Stimulated activated CD4-positive, alpha-beta T cell treated with anti-CD3 and anti-CD28 coated beads, Interleukin-2, amount 100 ng/mL, for 24 hours (primary cell): ENCODE measurements around the gene LRRC23.
"Not testable (repeated sequence)": the region's sequence is repeated elsewhere in the genome, so short reads cannot be mapped to it uniquely, and the experiment has no call there.

Experiments
- DNase-seq, 2 donors: peaks; one replicate each; pipeline ENCODE4 v3.0.0-alpha.2; 2020

Gene LRRC23

GRCh38 chr12:6872073-6873048, 32.3 kb upstream of the LRRC23 start:
- peak; percentile 88 to 90 for DNase-seq

GRCh38 chr12:6873094-6874014, 31.3 kb upstream of the LRRC23 start, which contains the start of gene SPSB2:
TSS of gene SPSB2 (minus strand) at chr12:6873303. CDS start at chr12:6872901, 402 bp downstream.
- DNase-seq, result peak; percentile 100

GRCh38 chr12:6874015-6874368, 30.6 kb upstream of the LRRC23 start:
- not testable (repeated sequence) for DNase-seq

- DNase-seq, result not testable (repeated sequence)
Measured at GRCh38 chr12:6879824-6880223, 24.8 kb upstream of the LRRC23 start.

GRCh38 chr12:6883252-6883651, 21.4 kb upstream of the LRRC23 start:
- DNase-seq, result no peak

GRCh38 chr12:6883683-6884082, 20.9 kb upstream of the LRRC23 start:
- no peak for DNase-seq

- DNase-seq, result no peak
Measured at GRCh38 chr12:6884539-6884938, 20.1 kb upstream of the LRRC23 start.

GRCh38 chr12:6886206-6886999, 18.2 kb upstream of the LRRC23 start:
- not testable (repeated sequence) for DNase-seq

GRCh38 chr12:6887460-6887859, 17.2 kb upstream of the LRRC23 start:
- DNase-seq, result no peak

- no peak for DNase-seq
Measured at GRCh38 chr12:6888360-6888759, 16.3 kb upstream of the LRRC23 start.

GRCh38 chr12:6888794-6889193, 15.8 kb upstream of the LRRC23 start:
- not testable (repeated sequence) for DNase-seq

GRCh38 chr12:6889775-6890573, 14.6 kb upstream of the LRRC23 start:
- DNase-seq, result not testable (repeated sequence)

- peak; percentile 100 for DNase-seq
Measured at GRCh38 chr12:6890789-6891645, 13.6 kb upstream of the LRRC23 start.

- DNase-seq, result no peak
Measured at GRCh38 chr12:6891646-6892001, 13.0 kb upstream of the LRRC23 start.

GRCh38 chr12:6892683-6893082, 11.9 kb upstream of the LRRC23 start:
- not testable (repeated sequence) for DNase-seq

- DNase-seq, result no peak
Measured at GRCh38 chr12:6894321-6894720, 10.3 kb upstream of the LRRC23 start.

- DNase-seq, result no peak
Measured at GRCh38 chr12:6896846-6897435, 7.7 kb upstream of the LRRC23 start.

GRCh38 chr12:6899427-6899826, 5.2 kb upstream of the LRRC23 start:
- no peak for DNase-seq

GRCh38 chr12:6899837-6900519, 4.6 kb upstream of the LRRC23 start:
- peak in 1 of 2 donors; percentile 29 for DNase-seq

- DNase-seq, result no peak
Measured at GRCh38 chr12:6902448-6902847, 2.2 kb upstream of the LRRC23 start.
